Ammon's horn (tissue), 1 donor: ENCODE measurements around the gene PLEKHH3.
"Not testable (repeated sequence)": the region's sequence is repeated elsewhere in the genome, so short reads cannot be mapped to it uniquely, and the experiment has no call there.

ENCODE experiments used
- DNase-seq: peaks from one replicate; pipeline ENCODE4 v3.0.0-alpha.2; 2016; ENCODE audit warnings: low spot score

PLEKHH3 gene

GRCh38 chr17:42632949-42633444 lies 43.8 kb downstream of the PLEKHH3 start:
- no peak for DNase-seq

GRCh38 chr17:42629411-42630009 lies 47.3 kb downstream of the PLEKHH3 start:
- no peak for DNase-seq

DNA sequence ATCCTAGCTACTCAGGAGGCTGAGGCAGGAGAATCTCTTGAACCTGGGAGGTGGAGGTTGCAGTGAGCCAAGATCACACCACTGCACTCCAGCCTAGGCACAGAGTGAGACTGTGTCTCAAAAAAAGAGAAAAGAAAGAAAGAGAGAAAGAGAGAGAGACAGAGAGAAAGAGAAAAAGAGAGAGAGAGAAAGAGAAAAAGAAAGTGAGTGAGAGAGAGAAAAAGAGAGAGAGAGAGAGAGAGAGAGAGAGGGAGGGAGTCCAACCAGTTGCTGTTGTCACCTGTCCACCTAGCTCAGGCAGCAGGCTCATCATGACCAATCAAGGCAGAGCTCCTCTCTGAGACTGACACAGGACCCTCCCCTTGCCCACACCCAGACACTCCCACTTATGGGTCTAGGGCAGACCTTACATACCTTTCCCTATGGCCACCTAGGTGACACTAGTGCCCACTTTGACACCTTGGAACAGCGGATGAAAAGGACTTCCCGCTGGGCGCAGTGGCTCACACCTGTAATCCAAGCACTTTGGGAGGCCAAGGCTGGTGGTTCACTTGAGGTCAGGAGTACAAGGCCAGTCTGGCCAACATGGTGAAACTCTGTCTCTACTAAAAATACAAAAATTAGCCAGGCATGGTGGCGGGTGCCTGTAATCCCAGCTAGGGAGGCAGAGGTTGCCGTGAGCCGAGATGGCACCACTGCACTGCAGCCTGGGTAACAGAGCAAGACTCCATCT lies 49.6 kb downstream of the PLEKHH3 start:
- not testable (repeated sequence) for DNase-seq

DNA sequence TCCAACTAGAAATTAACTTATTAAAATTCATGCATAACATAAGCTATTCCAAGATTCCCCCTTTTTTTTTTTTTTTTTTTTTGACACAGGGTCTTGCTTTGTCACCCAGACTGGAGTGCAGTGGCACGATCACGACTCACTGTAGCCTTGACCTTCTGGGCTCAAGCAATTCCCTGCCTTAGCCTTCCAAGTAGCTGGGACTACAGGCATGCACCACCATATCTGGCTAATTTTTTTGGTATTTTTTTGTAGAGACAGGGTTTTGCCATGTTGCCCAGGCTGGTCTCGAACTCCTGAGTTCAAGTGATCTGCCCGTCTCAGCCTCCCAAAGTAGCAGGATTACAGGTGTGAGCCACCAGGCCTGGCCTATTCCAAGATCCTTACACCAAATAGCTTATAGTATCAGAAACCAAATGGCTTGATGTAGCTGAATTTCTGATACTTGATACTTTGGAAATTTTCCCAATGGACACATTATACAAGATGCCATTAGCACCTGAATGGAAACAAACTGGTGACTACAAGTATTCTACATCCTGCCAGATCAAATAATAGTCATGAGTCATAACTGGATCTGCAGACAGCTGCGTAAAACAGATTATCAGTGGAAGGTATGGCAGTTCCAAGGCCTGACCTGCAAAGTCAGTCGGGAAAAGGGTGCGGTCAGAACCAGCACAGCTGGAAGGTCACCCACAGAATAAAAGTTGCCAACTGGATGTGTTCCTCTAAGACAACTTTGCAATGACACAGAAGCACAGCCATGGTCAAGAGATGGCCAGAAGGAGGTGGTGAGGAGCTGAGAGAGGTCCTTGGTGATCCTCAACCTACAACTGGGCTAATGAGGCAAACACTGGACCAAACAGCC lies 52.8 kb downstream of the PLEKHH3 start:
- DNase-seq: no peak

GRCh38 chr17:42623271-42623670 lies 53.5 kb downstream of the PLEKHH3 start:
- DNase-seq: no peak

DNA sequence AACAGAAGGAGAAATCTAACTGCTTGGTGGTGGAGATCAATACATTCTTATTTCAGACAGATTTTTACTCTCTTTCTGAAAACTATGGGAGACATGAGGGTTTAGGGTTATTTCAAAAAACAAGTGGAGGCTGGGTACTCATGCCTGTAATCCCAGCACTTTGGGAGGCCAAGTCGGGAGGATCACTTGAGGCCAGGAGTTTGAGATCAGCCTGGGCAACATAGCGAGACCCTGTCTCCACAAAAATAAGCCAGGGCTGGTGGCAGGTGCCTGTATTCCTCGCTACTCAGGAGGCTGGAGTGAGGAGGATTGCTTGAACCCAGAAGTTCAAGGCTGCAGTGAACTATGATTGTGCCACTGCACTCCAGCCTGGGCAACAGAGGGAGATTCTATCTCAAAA lies 54.8 kb downstream of the PLEKHH3 start:
- DNase-seq: not testable (repeated sequence)

GRCh38 chr17:42618442-42619150 lies 58.2 kb downstream of the PLEKHH3 start:
- DNase-seq: peak; percentile 15

DNA sequence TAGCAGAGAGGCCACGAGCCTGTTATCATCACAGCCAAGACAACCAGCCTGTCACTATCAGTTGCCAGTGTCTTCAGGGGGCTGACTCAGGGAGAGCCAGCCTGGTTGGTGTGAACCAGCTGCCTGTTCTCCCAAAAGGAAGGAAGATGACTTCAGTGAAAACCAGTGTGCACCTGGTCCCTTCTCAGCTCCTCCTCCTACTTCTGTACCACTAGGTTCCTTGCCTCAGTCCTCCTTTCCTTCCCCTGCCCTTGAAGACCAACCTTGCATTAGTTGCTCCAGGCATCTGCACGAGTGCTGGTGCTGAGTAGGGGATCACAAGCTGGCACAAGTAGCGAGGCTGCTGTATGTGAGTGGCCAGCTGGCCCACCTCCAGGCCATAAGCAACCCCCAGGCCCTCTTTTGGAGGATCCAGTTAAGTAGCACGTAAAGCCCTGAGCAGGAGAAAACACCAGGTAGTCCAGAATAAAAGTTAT lies 58.8 kb downstream of the PLEKHH3 start:
- DNase-seq: no peak
